Esophagus squamous epithelium (tissue), 5 donors: ENCODE measurements around the gene HOXA9. TPM values are rescaled to one million over a fixed set of nuclear protein-coding genes. Genes with fewer than 3 reads are reported as not detected.

Experiments
- DNase-seq: peaks from one replicate; lab custom pipeline; 2025; lab: John Stamatoyannopoulos, UW
- H3K27ac ChIP-seq, 4 donors: fragments of 200-600 bp; sonication (generic); one replicate each; pipeline ENCODE4 v1.5.1; 2016 to 2019; ENCODE audit warnings: mild to moderate bottlenecking in 1 of 4
- H3K27me3 ChIP-seq, 4 donors: fragments of 200-600 bp; sonication (generic); 1 replicate in 3 of 4; 2 replicates in 1 of 4; pipeline versions ENCODE4 v1.5.1 to v1.6.0; 2017 to 2021; ENCODE audit warnings: antibody characterized with exemption in 1 of 4
- H3K36me3 ChIP-seq, 3 donors: fragments of 200-600 bp; sonication (generic); one replicate each; pipeline ENCODE4 v1.5.1; 2016 to 2019
- H3K4me1 ChIP-seq, 3 donors: fragments of 200-600 bp; sonication (generic); one replicate each; pipeline ENCODE4 v1.5.1; 2017 to 2019
- H3K4me3 ChIP-seq, 4 donors: fragments of 200-600 bp; sonication (generic); 1 replicate in 3 of 4; 2 replicates in 1 of 4; pipeline ENCODE4 v1.5.1; 2016 to 2019; ENCODE audit warnings: mild to moderate bottlenecking in 2 of 4, moderate library complexity in 1 of 4
- H3K9me3 ChIP-seq, 3 donors: fragments of 200-600 bp; sonication (generic); one replicate each; pipeline ENCODE4 v1.5.1; 2016 to 2019
- POLR2A ChIP-seq, 4 donors: fragments of 450-650 bp; IDR thresholded peaks; one replicate each; pipeline ENCODE4 v1.6.1; 2017; ENCODE audit warnings: antibody characterized with exemption in 4 of 4, mild to moderate bottlenecking in 4 of 4, moderate library complexity in 3 of 4
- WGBS, 2 donors: methylation state at CpG; one replicate each; pipeline ENCODE4 v1.1.5; 2018; 5-methylcytosine and 5-hydroxymethylcytosine counted together
- intact Hi-C: fragments of 100-400 bp; cut with DNase I; formaldehyde crosslinking; loops from one replicate; pipeline ENCODE4 v1.15.0; 2022
- total RNA-seq, 4 donors: library from RNA; depleted of rRNA; stranded (reverse); fragments of >200 nt; gene quantifications; one replicate each; pipeline ENCODE4 v1.1.0, GENCODE V29; 2016
- TF ChIP-seq, protein P1 (sequence below), 6 experiments: fragments of 450-650 bp in 4 of 6; fragments of 200-600 bp in 2 of 6; sonication (generic) in 2 of 6; IDR thresholded peaks; one replicate each; pipeline ENCODE4 v1.5.1; 2016 to 2019; ENCODE audit warnings: antibody characterized with exemption in 6 of 6, mild to moderate bottlenecking in 4 of 6, moderate library complexity in 4 of 6
- donor health status: DM: yes; HTN: yes; CAD: no.

HOXA9 gene
- total RNA-seq, 4 donors from 2014 or later: 0.57 to 1.1 TPM; not detected in 2

GRCh38 chr7:27163288-27164044 lies 1.9 kb downstream of the HOXA9 start:
- Histone ChIP-seq H3K4me1 (peaks cover 24 to 61% (median 41%) of the 10 kb centered on the region in 3 donors), H3K27ac (no peak overlapping the region), H3K36me3 (no peaks in the 10 kb centered on the region), H3K27me3 (peaks cover 26 to 99% (median 72%) of the 10 kb centered on the region in 4 donors), H3K9me3 (no peaks in the 10 kb centered on the region), H3K4me3 (no peak overlapping the region)
- 65 to 78% methylated on average over 18 to 20 of the region's 24 CpGs for WGBS, 2 donors
- DNase-seq: no peak
- intact Hi-C loops: loop anchor here (10.0 kb wide), 1 partner anchor 1309 kb away; no protein-coding TSS in a partner anchor
- no peak for TF ChIP-seq POLR2A (IDR thresholded peaks at IDR 0.05)
- TF ChIP-seq, protein P1, sequence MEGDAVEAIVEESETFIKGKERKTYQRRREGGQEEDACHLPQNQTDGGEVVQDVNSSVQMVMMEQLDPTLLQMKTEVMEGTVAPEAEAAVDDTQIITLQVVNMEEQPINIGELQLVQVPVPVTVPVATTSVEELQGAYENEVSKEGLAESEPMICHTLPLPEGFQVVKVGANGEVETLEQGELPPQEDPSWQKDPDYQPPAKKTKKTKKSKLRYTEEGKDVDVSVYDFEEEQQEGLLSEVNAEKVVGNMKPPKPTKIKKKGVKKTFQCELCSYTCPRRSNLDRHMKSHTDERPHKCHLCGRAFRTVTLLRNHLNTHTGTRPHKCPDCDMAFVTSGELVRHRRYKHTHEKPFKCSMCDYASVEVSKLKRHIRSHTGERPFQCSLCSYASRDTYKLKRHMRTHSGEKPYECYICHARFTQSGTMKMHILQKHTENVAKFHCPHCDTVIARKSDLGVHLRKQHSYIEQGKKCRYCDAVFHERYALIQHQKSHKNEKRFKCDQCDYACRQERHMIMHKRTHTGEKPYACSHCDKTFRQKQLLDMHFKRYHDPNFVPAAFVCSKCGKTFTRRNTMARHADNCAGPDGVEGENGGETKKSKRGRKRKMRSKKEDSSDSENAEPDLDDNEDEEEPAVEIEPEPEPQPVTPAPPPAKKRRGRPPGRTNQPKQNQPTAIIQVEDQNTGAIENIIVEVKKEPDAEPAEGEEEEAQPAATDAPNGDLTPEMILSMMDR (IDR thresholded peaks at IDR 0.05): no peak

DNA sequence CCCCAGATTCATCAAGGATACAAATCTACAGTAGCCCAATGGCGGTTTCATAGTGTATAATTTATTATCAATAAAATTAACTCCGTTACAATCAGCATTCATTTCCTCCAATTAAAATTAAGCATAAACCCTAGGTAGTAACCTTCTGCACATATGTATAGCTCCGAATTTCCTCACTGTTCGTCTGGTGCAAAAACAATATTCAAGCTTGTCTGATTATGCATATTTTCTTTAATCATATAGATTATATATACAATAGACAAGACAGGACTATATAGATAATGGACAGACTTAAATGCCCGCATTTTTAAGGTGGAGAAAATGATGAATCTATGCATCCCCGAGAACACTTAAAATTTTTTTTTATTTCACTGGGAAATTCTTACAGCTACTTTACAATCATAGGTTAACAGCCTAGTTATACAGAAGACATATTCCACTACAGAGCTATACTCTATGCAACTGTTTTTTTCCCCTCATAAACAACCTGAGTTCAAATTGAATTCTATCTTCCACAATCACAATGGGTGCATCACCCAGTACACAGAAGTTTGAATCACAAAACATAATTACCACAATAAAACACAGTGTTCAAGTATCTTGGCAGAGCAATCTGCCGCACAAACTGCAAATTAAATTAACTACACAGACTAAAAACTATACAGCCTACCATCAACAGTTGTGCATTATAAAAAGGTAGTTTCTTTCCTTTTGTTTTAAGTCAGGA lies 2.6 kb downstream of the HOXA9 start:
- intact Hi-C loops: loop anchor here (10.0 kb wide), 1 partner anchor 1308 kb away; no protein-coding TSS in a partner anchor
- Histone ChIP-seq H3K27ac (no peak overlapping the region), H3K36me3 (no peaks in the 10 kb centered on the region), H3K4me1 (peaks cover 24 to 66% (median 41%) of the 10 kb centered on the region in 3 donors), H3K27me3 (peaks cover 28 to 99% (median 72%) of the 10 kb centered on the region in 4 donors), H3K4me3 (no peak overlapping the region), H3K9me3 (no peaks in the 10 kb centered on the region)
- TF ChIP-seq, protein P1 (IDR thresholded peaks at IDR 0.05): no peak
- TF ChIP-seq POLR2A (IDR thresholded peaks at IDR 0.05): no peak
- WGBS, 2 donors: 73 to 80% methylated on average over 7 of the region's 7 CpGs
- no peak for DNase-seq

DNA sequence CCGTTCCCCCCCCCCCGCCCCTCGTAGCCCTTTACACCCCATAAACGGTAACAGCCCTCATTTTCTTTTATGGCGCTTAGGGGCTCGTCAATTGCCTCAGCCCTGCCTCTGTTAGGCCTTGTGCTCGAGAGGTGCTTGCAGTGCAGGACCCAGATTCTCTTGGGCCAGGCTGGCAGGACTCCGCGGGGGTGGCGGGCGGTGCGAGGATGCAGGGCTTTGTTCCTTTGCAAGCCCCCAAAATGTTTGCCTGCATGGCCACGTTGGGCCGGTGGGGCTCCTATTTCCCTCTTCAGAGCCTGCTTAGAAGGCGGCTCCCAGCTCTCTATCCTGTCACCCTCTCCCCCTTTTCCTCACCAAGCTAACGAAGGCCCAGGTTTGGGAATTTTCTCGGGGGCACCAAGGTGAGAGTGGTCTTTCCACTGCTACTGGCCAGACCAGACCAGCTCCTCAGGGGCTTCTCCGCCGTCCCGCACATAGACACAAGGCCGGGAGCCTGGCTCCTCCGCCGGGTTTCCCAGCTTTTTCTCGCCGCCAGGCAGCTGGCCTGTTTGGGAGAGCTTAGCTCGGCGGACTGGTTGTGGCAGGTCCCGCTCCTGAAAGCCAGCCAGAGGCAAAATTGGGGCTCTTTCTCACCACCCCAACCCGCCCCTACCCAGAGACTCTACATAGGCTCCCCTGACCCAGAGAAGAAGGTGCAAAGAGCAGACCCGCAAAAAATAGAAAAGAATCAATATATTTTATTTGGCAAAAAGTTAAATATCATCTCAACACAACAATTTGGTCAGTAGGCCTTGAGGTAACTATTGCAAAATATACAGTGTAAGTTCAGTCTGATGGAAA lies 3.4 kb downstream of the HOXA9 start:
- H3K9me3 ChIP-seq: no peaks in the 10 kb centered on the region
- peaks cover 28 to 99% (median 69%) of the 10 kb centered on the region in 4 donors for H3K27me3 ChIP-seq
- DNase-seq: no peak
- H3K4me3 ChIP-seq: peak overlapping the region in 1 of 4 donors; percentile 61
- H3K27ac ChIP-seq: no peak overlapping the region
- intact Hi-C loops: loop anchor here (10.0 kb wide), 1 partner anchor 1307 kb away; no protein-coding TSS in a partner anchor
- WGBS, 2 donors: 36 to 55% methylated on average over 10 to 15 of the region's 30 CpGs
- peaks cover 24 to 71% (median 41%) of the 10 kb centered on the region in 3 donors for H3K4me1 ChIP-seq
- TF ChIP-seq POLR2A (IDR thresholded peaks at IDR 0.05): no peak
- TF ChIP-seq, protein P1 (IDR thresholded peaks at IDR 0.05): no peak
- no peaks in the 10 kb centered on the region for H3K36me3 ChIP-seq

GRCh38 chr7:27161214-27161720 lies 4.1 kb downstream of the HOXA9 start:
- no peak for DNase-seq
- Histone ChIP-seq H3K27me3 (peaks cover 26 to 99% (median 66%) of the 10 kb centered on the region in 4 donors), H3K4me1 (peaks cover 25 to 71% (median 45%) of the 10 kb centered on the region in 3 donors), H3K27ac (peak overlapping the region in 1 of 4 donors; percentile 44), H3K36me3 (no peaks in the 10 kb centered on the region), H3K9me3 (no peaks in the 10 kb centered on the region), H3K4me3 (peak overlapping the region; percentile 43 to 71 (median 56))
- TF ChIP-seq, protein P1 (IDR thresholded peaks at IDR 0.05): peak in 1 of 6 experiments; percentile 22
- no peak for TF ChIP-seq POLR2A (IDR thresholded peaks at IDR 0.05)
- 2 to 7% methylated on average over 7 to 8 of the region's 27 CpGs for WGBS, 2 donors
- intact Hi-C loops: loop anchor here (10.0 kb wide), 1 partner anchor 1306 kb away; no protein-coding TSS in a partner anchor
